ENCODE measurements around the gene NDUFS3. TPM values are rescaled to one million over a fixed set of nuclear protein-coding genes. Genes with fewer than 3 reads are reported as not detected.
A peak's percentile ranks its signal among the peaks of the same experiment; 100 is the strongest.
"Not testable (repeated sequence)": the region's sequence is repeated elsewhere in the genome, so short reads cannot be mapped to it uniquely, and the experiment has no call there.

The NDUFS3 gene
- total and polyA plus RNA-seq, 2 donors from 2014 or later, result 85.8 to 368 TPM

GRCh38 chr11:47552566-47553405, 26.1 kb upstream of the NDUFS3 start, which contains the start of gene CELF1:
Gene CELF1 (minus strand): TSS chr11:47553132. CDS start chr11:47499523, 53,609 bp downstream.
- no peaks in the 10 kb centered on the region for H3K9me3 ChIP-seq (ENCODE audit: control insufficient read depth in 2 of 3, insufficient read depth in 1 of 3, low read length in 3 of 3)
- DNase-seq, result peak; percentile 94 to 97 (median 96)
- no peaks in the 10 kb centered on the region for H3K36me3 ChIP-seq (ENCODE audit: control insufficient read depth in 2 of 3, insufficient read depth in 3 of 3, low read length in 3 of 3)
- FAIRE-seq, result no peak
- intact Hi-C loops (cut with DNase I), result no loop called here
- H3K9ac ChIP-seq (ENCODE audit: low read length in 3 of 3), result peak within 1 kb of the TSS; percentile 72 to 95 (median 89)
- H3K27ac ChIP-seq (ENCODE audit: low read depth in 2 of 2, low read length in 2 of 2), result peak within 1 kb of the TSS; percentile 69 to 93
- peak; percentile 88 for TF ChIP-seq CTCF (IDR thresholded peaks at IDR 0.05; ENCODE audit: borderline replicate concordance, extremely low read depth, insufficient read depth)
- H3K4me3 ChIP-seq (ENCODE audit: low read length in 3 of 3), result peak within 1 kb of the TSS; percentile 58 to 92 (median 73)
- peaks cover 0 to 17% (median 9%) of the 10 kb centered on the region in 3 donors for H3K4me1 ChIP-seq (ENCODE audit: control insufficient read depth in 2 of 3, insufficient read depth in 2 of 3, low read depth in 1 of 3, low read length in 3 of 3)
- H3K27me3 ChIP-seq (ENCODE audit: control insufficient read depth, insufficient read depth, low read length), result no peaks in the 10 kb centered on the region

DNA sequence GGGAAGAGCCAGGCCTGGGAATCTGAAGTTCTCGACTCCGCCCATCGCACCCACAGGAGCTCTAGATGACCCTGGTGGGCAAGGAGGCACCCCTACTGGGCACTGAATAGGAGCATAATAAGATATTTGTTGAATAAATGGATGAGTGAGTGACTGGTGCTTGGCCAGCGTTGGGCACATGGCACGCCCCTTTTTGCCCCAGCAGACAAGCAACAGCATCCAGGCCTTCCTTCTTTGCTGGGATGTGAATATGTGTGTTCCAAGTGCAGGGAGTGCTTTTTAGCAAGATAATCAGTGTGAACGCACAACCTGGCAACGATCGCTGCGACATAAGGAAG, 25.5 kb upstream of the NDUFS3 start:
- Histone ChIP-seq H3K36me3 (ENCODE audit: control insufficient read depth in 2 of 3, insufficient read depth in 3 of 3, low read length in 3 of 3) (no peaks in the 10 kb centered on the region), H3K9me3 (ENCODE audit: control insufficient read depth in 2 of 3, insufficient read depth in 1 of 3, low read length in 3 of 3) (no peaks in the 10 kb centered on the region), H3K27ac (ENCODE audit: low read depth in 2 of 2, low read length in 2 of 2) (no peak overlapping the region), H3K4me3 (ENCODE audit: low read length in 3 of 3) (peak overlapping the region; percentile 58 to 92 (median 73)), H3K27me3 (ENCODE audit: control insufficient read depth, insufficient read depth, low read length) (no peaks in the 10 kb centered on the region), H3K9ac (ENCODE audit: low read length in 3 of 3) (peak overlapping the region; percentile 71 to 72 (median 71)), H3K4me1 (ENCODE audit: control insufficient read depth in 2 of 3, insufficient read depth in 2 of 3, low read depth in 1 of 3, low read length in 3 of 3) (peaks cover 0 to 17% (median 9%) of the 10 kb centered on the region in 3 donors)
- intact Hi-C loops (cut with DNase I), result no loop called here
- no peak for DNase-seq
- no peak for TF ChIP-seq CTCF (IDR thresholded peaks at IDR 0.05; ENCODE audit: borderline replicate concordance, extremely low read depth, insufficient read depth)
- no peak for FAIRE-seq

DNA sequence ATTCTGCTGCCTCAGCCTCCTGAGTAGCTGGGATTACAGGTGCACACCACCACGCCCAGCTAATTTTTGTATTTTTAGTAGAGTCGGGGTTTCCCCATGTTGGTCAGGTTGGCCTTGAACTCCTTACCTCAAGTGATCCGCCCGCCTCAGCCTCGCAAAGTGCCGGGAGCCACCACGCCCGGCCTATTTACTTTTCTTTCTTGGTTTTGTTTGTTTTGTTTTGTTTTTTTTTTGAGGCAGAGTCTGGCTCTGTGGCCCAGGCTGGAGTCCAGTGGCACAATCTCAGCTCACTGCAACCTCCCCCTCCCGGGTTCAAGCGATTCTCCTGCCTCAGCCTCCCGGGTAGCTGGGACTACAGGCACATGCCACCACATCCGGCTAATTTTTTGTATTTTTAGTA, 21.9 kb upstream of the NDUFS3 start:
- DNase-seq; H3K4me3 ChIP-seq (ENCODE audit: low read length in 3 of 3); H3K9me3 ChIP-seq (ENCODE audit: control insufficient read depth in 2 of 3, insufficient read depth in 1 of 3, low read length in 3 of 3); FAIRE-seq; intact Hi-C loops (cut with DNase I); H3K4me1 ChIP-seq (ENCODE audit: control insufficient read depth in 2 of 3, insufficient read depth in 2 of 3, low read depth in 1 of 3, low read length in 3 of 3); H3K27me3 ChIP-seq (ENCODE audit: control insufficient read depth, insufficient read depth, low read length); H3K9ac ChIP-seq (ENCODE audit: low read length in 3 of 3); H3K36me3 ChIP-seq (ENCODE audit: control insufficient read depth in 2 of 3, insufficient read depth in 3 of 3, low read length in 3 of 3); H3K27ac ChIP-seq (ENCODE audit: low read depth in 2 of 2, low read length in 2 of 2): not testable (repeated sequence)

- Histone ChIP-seq H3K4me3 (ENCODE audit: low read length in 3 of 3) (no peak overlapping the region), H3K9ac (ENCODE audit: low read length in 3 of 3) (no peak overlapping the region), H3K27ac (ENCODE audit: low read depth in 2 of 2, low read length in 2 of 2) (no peak overlapping the region), H3K27me3 (ENCODE audit: control insufficient read depth, insufficient read depth, low read length) (no peaks in the 10 kb centered on the region), H3K9me3 (ENCODE audit: control insufficient read depth in 2 of 3, insufficient read depth in 1 of 3, low read length in 3 of 3) (no peaks in the 10 kb centered on the region), H3K4me1 (ENCODE audit: control insufficient read depth in 2 of 3, insufficient read depth in 2 of 3, low read depth in 1 of 3, low read length in 3 of 3) (no peaks in the 10 kb centered on the region), H3K36me3 (ENCODE audit: control insufficient read depth in 2 of 3, insufficient read depth in 3 of 3, low read length in 3 of 3) (no peaks in the 10 kb centered on the region)
- intact Hi-C loops (cut with DNase I), result no loop called here
- TF ChIP-seq CTCF (IDR thresholded peaks at IDR 0.05; ENCODE audit: borderline replicate concordance, extremely low read depth, insufficient read depth), result no peak
- no peak for DNase-seq
- peak; percentile 99 for FAIRE-seq
These were observed 20.2 kb upstream of the NDUFS3 start for GRCh38 chr11:47558695-47559094.

Data from kidney (tissue), 14 donors.